GM18868 (cell line): ENCODE measurements around the gene SGMS1.
"Not testable (repeated sequence)": the region's sequence is repeated elsewhere in the genome, so short reads cannot be mapped to it uniquely, and the experiment has no call there.

Source experiments
- ATAC-seq: cut with Tn5 transposase; IDR thresholded peaks from one replicate; pipeline ENCODE4 v1.9.1; 2021; ENCODE audit warnings: mild to moderate bottlenecking, moderate library complexity; ENCODE audit not compliant: unreplicated experiment

SGMS1 gene

DNA sequence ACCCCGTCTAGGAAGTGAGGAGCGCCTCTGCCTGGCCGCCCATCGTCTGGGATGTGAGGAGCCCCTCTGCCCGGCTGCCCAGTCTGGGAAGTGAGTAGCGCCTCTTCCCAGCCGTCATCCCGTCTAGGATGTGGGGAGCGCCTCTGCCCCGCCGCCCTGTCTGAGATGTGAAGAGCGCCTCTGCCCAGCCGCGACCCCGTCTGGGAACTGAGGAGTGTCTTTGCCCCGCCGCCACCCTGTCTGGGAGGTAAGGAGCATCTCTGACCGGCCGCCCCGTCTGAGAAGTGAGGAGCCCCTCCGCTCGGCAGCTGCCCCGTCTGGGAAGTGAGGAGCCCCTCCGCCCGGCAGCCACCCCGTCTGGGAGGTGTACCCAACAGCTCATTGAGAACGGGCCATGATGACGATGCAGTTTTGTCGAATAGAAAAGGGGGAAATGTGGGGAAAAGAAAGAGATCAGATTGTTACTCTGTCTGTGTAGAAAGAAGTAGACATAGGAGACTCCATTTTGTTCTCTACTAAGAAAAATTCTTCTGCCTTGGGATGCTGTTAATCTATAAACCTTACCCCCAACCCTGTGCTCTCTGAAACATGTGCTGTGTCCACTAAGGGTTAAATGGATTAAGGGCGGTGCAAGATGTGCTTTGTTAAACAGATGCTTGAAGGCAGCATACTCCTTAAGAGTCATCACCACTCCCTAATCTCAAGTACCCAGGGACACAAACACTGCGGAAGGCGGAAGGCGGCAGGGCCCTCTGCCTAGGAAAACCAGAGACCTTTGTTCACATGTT lies 267.9 kb downstream of the SGMS1 start:
- not testable (repeated sequence) for ATAC-seq

GRCh38 chr10:50351483-50352146 lies 272.1 kb downstream of the SGMS1 start:
- no peak for ATAC-seq

GRCh38 chr10:50350366-50350765 lies 273.4 kb downstream of the SGMS1 start:
- ATAC-seq: no peak

DNA sequence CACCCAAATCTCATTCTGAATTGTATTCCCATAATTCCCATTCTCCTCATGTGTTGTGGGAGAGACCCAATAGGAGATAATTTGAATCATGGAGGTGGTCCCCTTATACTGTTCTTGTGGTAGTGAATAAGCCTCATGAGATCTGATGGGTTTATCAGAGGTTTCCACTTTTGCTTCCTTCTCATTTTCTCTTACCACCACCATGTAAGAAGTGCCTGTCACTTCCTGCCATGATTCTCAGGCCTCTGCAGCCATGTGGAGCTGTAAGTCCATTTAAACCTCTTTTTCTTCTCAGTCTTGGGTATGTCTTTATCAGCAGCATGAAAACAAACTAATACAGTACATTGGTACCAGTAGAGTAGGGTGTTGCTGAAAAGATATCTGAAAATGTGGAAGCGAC lies 274.2 kb downstream of the SGMS1 start:
- ATAC-seq: no peak

- ATAC-seq: peak; percentile 97
Measured at GRCh38 chr10:50347394-50347802, 276.4 kb downstream of the SGMS1 start.

DNA sequence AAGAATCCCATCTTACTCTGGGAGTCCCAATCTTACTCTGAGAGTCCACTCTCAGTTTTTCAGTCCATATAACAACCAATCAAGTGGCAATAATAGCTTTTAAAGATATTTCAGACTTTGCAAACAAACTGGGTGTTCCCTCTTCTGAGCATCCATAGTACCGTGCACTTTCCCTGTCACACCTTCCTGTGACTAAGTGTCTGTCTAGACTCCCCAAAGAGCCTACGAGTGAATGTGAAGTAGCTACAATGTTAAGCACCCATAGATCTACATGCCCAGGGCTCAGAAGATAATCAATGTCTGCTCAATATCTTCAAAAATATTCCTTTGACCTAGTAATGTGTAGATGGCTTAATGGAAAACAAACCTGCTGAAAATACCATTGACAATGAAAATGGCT lies 276.8 kb downstream of the SGMS1 start:
- ATAC-seq: no peak

- ATAC-seq: no peak
Measured at GRCh38 chr10:50345545-50345944, 278.2 kb downstream of the SGMS1 start.

GRCh38 chr10:50343702-50344331 lies 279.9 kb downstream of the SGMS1 start:
- ATAC-seq: no peak

GRCh38 chr10:50341987-50342386 lies 281.8 kb downstream of the SGMS1 start:
- no peak for ATAC-seq

- ATAC-seq: peak; percentile 49
Measured at GRCh38 chr10:50336140-50336539, 287.6 kb downstream of the SGMS1 start.

DNA sequence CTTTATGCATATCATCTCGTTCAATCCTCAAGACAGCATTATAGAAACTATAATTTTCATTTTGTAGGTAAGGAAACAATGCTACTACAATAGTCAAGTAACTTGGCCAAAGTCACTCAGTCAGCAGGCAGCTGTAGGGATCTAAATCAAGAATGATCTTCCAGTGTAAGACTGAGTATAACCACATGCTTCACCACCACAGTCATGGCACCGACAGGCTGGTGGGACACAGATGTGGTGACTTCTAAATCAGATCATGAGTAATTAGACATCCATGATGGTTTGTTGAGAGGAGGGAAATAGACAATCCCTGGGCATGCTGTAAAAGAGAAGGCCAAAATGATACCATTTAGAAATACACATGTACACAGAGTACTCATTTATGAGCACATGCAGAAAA lies 288.4 kb downstream of the SGMS1 start:
- no peak for ATAC-seq

GRCh38 chr10:50334273-50334672 lies 289.5 kb downstream of the SGMS1 start:
- no peak for ATAC-seq

DNA sequence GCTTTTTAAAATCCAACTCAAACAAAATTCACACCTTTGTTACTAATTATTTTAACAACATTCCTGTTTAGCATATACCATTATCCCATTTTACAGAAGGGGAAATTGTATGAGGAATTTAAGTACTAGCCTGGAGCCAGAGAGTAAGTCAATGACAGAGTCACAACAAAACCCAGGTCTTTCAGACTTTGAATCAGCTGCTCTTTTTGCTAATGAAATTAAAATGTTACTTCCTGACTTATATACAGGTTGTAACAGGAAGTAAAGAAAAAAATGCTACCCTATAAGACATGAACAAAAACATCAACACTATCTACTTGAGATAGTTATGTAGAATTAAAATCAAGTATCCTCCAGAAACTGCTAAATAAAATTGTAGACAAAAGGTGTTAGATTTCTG lies 289.9 kb downstream of the SGMS1 start:
- ATAC-seq: no peak

DNA sequence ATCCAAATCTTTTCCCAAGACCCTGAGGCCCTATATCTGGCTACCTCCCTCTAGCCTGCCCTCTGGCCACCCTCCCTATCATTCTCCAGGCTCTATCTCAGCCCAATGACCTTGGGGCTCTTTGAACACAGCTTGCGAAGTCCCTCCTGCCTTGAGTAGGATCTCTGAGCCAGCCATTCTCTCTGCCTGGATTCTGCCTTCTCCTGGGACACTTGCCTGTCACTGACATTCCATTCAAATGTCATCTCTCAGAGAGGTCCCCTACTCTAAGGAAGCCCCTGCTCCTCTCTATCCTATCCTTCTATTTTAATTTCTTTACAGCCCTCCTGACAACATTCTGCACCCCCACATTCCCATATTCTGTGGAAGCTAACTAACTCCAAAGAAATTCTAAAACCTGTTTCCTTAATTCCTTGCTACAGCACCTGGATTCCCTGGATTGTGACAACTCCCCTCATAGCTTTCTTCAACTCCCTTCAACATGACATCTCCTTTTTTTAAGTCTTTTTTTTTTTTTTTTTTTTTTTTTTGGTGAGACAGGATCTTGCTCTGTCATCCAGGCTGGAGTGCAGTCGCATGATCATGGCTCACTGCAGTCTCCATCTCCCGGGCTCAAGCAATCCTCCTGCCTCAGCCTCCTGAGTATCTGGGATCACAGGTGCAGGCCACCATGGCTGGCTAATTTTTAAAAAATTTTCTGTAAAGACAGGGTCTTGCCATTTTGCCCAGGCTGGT lies 291.5 kb downstream of the SGMS1 start:
- no peak for ATAC-seq

GRCh38 chr10:50331486-50331885 lies 292.3 kb downstream of the SGMS1 start:
- no peak for ATAC-seq

GRCh38 chr10:50326757-50327701 lies 296.7 kb downstream of the SGMS1 start:
- no peak for ATAC-seq

- ATAC-seq: no peak
Measured at GRCh38 chr10:50326172-50326555, 297.6 kb downstream of the SGMS1 start.

DNA sequence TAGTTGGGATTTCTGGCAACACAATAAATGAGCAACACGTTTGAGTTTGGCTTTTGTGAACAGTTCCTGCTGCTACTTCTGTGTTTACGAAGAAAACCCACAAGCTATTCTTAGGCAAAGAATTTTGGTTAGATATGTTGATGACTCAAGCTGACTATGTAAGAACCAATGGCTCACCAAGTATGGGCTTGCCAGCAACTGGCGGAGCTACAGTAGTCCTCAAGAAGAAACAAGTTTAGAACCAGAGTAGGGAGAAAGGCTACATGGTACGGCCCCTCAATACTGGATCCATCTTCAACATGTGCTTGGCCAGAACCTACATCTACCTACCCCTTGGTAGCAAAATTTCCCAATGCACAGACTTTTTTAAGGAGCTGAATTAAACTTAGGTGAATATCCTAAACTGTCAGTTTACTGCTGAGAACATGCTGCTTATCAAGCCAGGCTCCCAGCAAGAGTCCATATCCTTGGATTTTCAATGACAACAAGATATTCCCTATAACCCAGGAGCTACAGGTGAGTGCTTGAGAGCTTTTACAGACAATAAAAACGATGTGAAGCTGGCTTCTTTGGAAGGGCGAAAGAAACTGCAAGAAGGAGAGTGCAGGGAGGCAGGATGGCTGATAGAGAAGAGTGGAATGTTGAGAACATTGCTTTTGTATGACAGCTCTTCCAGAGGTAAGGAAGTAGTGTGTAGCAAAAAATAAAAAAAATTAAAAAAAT lies 298.1 kb downstream of the SGMS1 start:
- ATAC-seq: peak; percentile 89

- ATAC-seq: no peak
Measured at GRCh38 chr10:50324680-50325393, 298.9 kb downstream of the SGMS1 start.
